Astrocyte of the cerebellum (primary cell): ENCODE data around the gene GHRH.

Experiments
- DNase-seq: peaks from one replicate; pipeline ENCODE4 v3.0.0-alpha.2; 2011; ENCODE audit warnings: low read depth
- H3K4me3 ChIP-seq: 2 replicates; pipeline ENCODE4 v1.5.1; 2011; ENCODE audit warnings: mild to moderate bottlenecking, low read depth, low read length, moderate library complexity
- CTCF ChIP-seq: IDR thresholded peaks from 2 replicates; pipeline ENCODE4 v1.5.1; 2012; ENCODE audit warnings: low read length, low read depth, moderate library complexity, mild to moderate bottlenecking; ENCODE audit errors: missing control alignments
- in situ Hi-C: cut with HindIII; loops from 2 replicates; pipeline ENCODE4 v1.10.0; 2017; ENCODE audit warnings: low sequenced_read_pairs

GHRH gene

GRCh38 chr20:37261714-37262113 lies at the start of gene GHRH:
Gene GHRH (minus strand): TSS chr20:37261814. CDS start chr20:37256889, 4,925 bp downstream.
- TF ChIP-seq CTCF = no peak
- in situ Hi-C loops = no loop called here

GRCh38 chr20:37310951-37311350 lies 49.3 kb upstream of the GHRH start:
- in situ Hi-C loops = no loop called here
- no peak for TF ChIP-seq CTCF
- DNase-seq = no peak
- no peak overlapping the region for H3K4me3 ChIP-seq

More at GRCh38 chr20:37261714-37262113, at the start of gene GHRH:
- no peak within 1 kb of the TSS for H3K4me3 ChIP-seq
- DNase-seq = no peak

- no peak overlapping the region for H3K4me3 ChIP-seq
- DNase-seq = no peak
- in situ Hi-C loops = no loop called here
- TF ChIP-seq CTCF = no peak
Measured at GRCh38 chr20:37309936-37310590, 48.4 kb upstream of the GHRH start.

GRCh38 chr20:37309290-37309689 lies 47.7 kb upstream of the GHRH start:
- H3K4me3 ChIP-seq = no peak overlapping the region
- TF ChIP-seq CTCF = no peak
- in situ Hi-C loops = no loop called here
- no peak for DNase-seq

- in situ Hi-C loops = no loop called here
- no peak for DNase-seq
- TF ChIP-seq CTCF = no peak
- no peak overlapping the region for H3K4me3 ChIP-seq
Measured at GRCh38 chr20:37308086-37309050, 46.8 kb upstream of the GHRH start.

GRCh38 chr20:37305839-37306238 lies 44.2 kb upstream of the GHRH start:
- no peak overlapping the region for H3K4me3 ChIP-seq
- in situ Hi-C loops = no loop called here
- DNase-seq = no peak
- no peak for TF ChIP-seq CTCF
